ENCODE measurements around the gene RIN1.
A peak's percentile ranks its signal among the peaks of the same experiment; 100 is the strongest.
"Not testable (repeated sequence)": the region's sequence is repeated elsewhere in the genome, so short reads cannot be mapped to it uniquely, and the experiment has no call there.

The RIN1 gene

GRCh38 chr11:66326261-66327111, 9.7 kb downstream of the RIN1 start:
- no peak for DNase-seq
- H3K4me3 ChIP-seq (ENCODE audit: insufficient read depth, low read depth, low read length, poor library complexity, severe bottlenecking) = no peak overlapping the region
- peaks cover 27% of the 10 kb centered on the region for H3K4me1 ChIP-seq (ENCODE audit: control insufficient read depth, insufficient read depth, low read length, poor library complexity, severe bottlenecking)
- no peaks in the 10 kb centered on the region for H3K36me3 ChIP-seq (ENCODE audit: control insufficient read depth, insufficient read depth, low read length)
- H3K27ac ChIP-seq (ENCODE audit: insufficient read depth, low read length, poor library complexity, severe bottlenecking) = peak overlapping the region; percentile 24
- H3K9me3 ChIP-seq (ENCODE audit: control insufficient read depth, low read length) = no peaks in the 10 kb centered on the region
- no peaks in the 10 kb centered on the region for H3K27me3 ChIP-seq (replicated peaks; ENCODE audit: control insufficient read depth, insufficient read depth, low read length, poor library complexity, severe bottlenecking)

- H3K4me1 ChIP-seq (ENCODE audit: control insufficient read depth, insufficient read depth, low read length, poor library complexity, severe bottlenecking) = peaks cover 27% of the 10 kb centered on the region
- H3K27me3 ChIP-seq (replicated peaks; ENCODE audit: control insufficient read depth, insufficient read depth, low read length, poor library complexity, severe bottlenecking) = no peaks in the 10 kb centered on the region
- H3K9me3 ChIP-seq (ENCODE audit: control insufficient read depth, low read length) = no peaks in the 10 kb centered on the region
- H3K4me3 ChIP-seq (ENCODE audit: insufficient read depth, low read depth, low read length, poor library complexity, severe bottlenecking) = no peak overlapping the region
- H3K36me3 ChIP-seq (ENCODE audit: control insufficient read depth, insufficient read depth, low read length) = no peaks in the 10 kb centered on the region
- no peak overlapping the region for H3K27ac ChIP-seq (ENCODE audit: insufficient read depth, low read length, poor library complexity, severe bottlenecking)
- no peak for DNase-seq
Measured at GRCh38 chr11:66325263-66325671, 11.0 kb downstream of the RIN1 start.

- Histone ChIP-seq H3K4me3 (ENCODE audit: insufficient read depth, low read depth, low read length, poor library complexity, severe bottlenecking) (no peak overlapping the region), H3K27me3 (replicated peaks; ENCODE audit: control insufficient read depth, insufficient read depth, low read length, poor library complexity, severe bottlenecking) (no peaks in the 10 kb centered on the region), H3K9me3 (ENCODE audit: control insufficient read depth, low read length) (no peaks in the 10 kb centered on the region), H3K27ac (ENCODE audit: insufficient read depth, low read length, poor library complexity, severe bottlenecking) (no peak overlapping the region), H3K36me3 (ENCODE audit: control insufficient read depth, insufficient read depth, low read length) (no peaks in the 10 kb centered on the region), H3K4me1 (ENCODE audit: control insufficient read depth, insufficient read depth, low read length, poor library complexity, severe bottlenecking) (peaks cover 27% of the 10 kb centered on the region)
- DNase-seq = no peak
Measured at GRCh38 chr11:66324664-66325063, 11.6 kb downstream of the RIN1 start.

GRCh38 chr11:66323684-66324083, 12.6 kb downstream of the RIN1 start:
- no peaks in the 10 kb centered on the region for H3K9me3 ChIP-seq (ENCODE audit: control insufficient read depth, low read length)
- DNase-seq = no peak
- H3K4me3 ChIP-seq (ENCODE audit: insufficient read depth, low read depth, low read length, poor library complexity, severe bottlenecking) = no peak overlapping the region
- H3K27ac ChIP-seq (ENCODE audit: insufficient read depth, low read length, poor library complexity, severe bottlenecking) = no peak overlapping the region
- no peaks in the 10 kb centered on the region for H3K27me3 ChIP-seq (replicated peaks; ENCODE audit: control insufficient read depth, insufficient read depth, low read length, poor library complexity, severe bottlenecking)
- no peaks in the 10 kb centered on the region for H3K36me3 ChIP-seq (ENCODE audit: control insufficient read depth, insufficient read depth, low read length)
- peaks cover 30% of the 10 kb centered on the region for H3K4me1 ChIP-seq (ENCODE audit: control insufficient read depth, insufficient read depth, low read length, poor library complexity, severe bottlenecking)

GRCh38 chr11:66322732-66323427, 13.4 kb downstream of the RIN1 start:
- no peaks in the 10 kb centered on the region for H3K36me3 ChIP-seq (ENCODE audit: control insufficient read depth, insufficient read depth, low read length)
- H3K9me3 ChIP-seq (ENCODE audit: control insufficient read depth, low read length) = no peaks in the 10 kb centered on the region
- peaks cover 30% of the 10 kb centered on the region for H3K4me1 ChIP-seq (ENCODE audit: control insufficient read depth, insufficient read depth, low read length, poor library complexity, severe bottlenecking)
- H3K27ac ChIP-seq (ENCODE audit: insufficient read depth, low read length, poor library complexity, severe bottlenecking) = no peak overlapping the region
- DNase-seq = no peak
- H3K4me3 ChIP-seq (ENCODE audit: insufficient read depth, low read depth, low read length, poor library complexity, severe bottlenecking) = no peak overlapping the region
- H3K27me3 ChIP-seq (replicated peaks; ENCODE audit: control insufficient read depth, insufficient read depth, low read length, poor library complexity, severe bottlenecking) = no peaks in the 10 kb centered on the region

GRCh38 chr11:66321606-66322005, 14.6 kb downstream of the RIN1 start:
- no peak for DNase-seq
- Histone ChIP-seq H3K27me3 (replicated peaks; ENCODE audit: control insufficient read depth, insufficient read depth, low read length, poor library complexity, severe bottlenecking) (no peaks in the 10 kb centered on the region), H3K27ac (ENCODE audit: insufficient read depth, low read length, poor library complexity, severe bottlenecking) (no peak overlapping the region), H3K4me1 (ENCODE audit: control insufficient read depth, insufficient read depth, low read length, poor library complexity, severe bottlenecking) (peaks cover 27% of the 10 kb centered on the region), H3K36me3 (ENCODE audit: control insufficient read depth, insufficient read depth, low read length) (no peaks in the 10 kb centered on the region), H3K4me3 (ENCODE audit: insufficient read depth, low read depth, low read length, poor library complexity, severe bottlenecking) (no peak overlapping the region), H3K9me3 (ENCODE audit: control insufficient read depth, low read length) (no peaks in the 10 kb centered on the region)

GRCh38 chr11:66320748-66321147, 15.5 kb downstream of the RIN1 start:
- not testable (repeated sequence) for H3K27ac ChIP-seq (ENCODE audit: insufficient read depth, low read length, poor library complexity, severe bottlenecking); H3K4me3 ChIP-seq (ENCODE audit: insufficient read depth, low read depth, low read length, poor library complexity, severe bottlenecking); H3K9me3 ChIP-seq (ENCODE audit: control insufficient read depth, low read length); H3K36me3 ChIP-seq (ENCODE audit: control insufficient read depth, insufficient read depth, low read length); H3K27me3 ChIP-seq (replicated peaks; ENCODE audit: control insufficient read depth, insufficient read depth, low read length, poor library complexity, severe bottlenecking); DNase-seq
- peaks cover 20% of the 10 kb centered on the region for H3K4me1 ChIP-seq (ENCODE audit: control insufficient read depth, insufficient read depth, low read length, poor library complexity, severe bottlenecking)

- H3K36me3 ChIP-seq (ENCODE audit: control insufficient read depth, insufficient read depth, low read length); H3K9me3 ChIP-seq (ENCODE audit: control insufficient read depth, low read length); H3K4me3 ChIP-seq (ENCODE audit: insufficient read depth, low read depth, low read length, poor library complexity, severe bottlenecking); DNase-seq; H3K27ac ChIP-seq (ENCODE audit: insufficient read depth, low read length, poor library complexity, severe bottlenecking); H3K27me3 ChIP-seq (replicated peaks; ENCODE audit: control insufficient read depth, insufficient read depth, low read length, poor library complexity, severe bottlenecking): not testable (repeated sequence)
- H3K4me1 ChIP-seq (ENCODE audit: control insufficient read depth, insufficient read depth, low read length, poor library complexity, severe bottlenecking) = peaks cover 20% of the 10 kb centered on the region
Measured at GRCh38 chr11:66320289-66320688, 15.9 kb downstream of the RIN1 start.

GRCh38 chr11:66318600-66318970, 17.6 kb downstream of the RIN1 start:
- Histone ChIP-seq H3K36me3 (ENCODE audit: control insufficient read depth, insufficient read depth, low read length) (no peaks in the 10 kb centered on the region), H3K27me3 (replicated peaks; ENCODE audit: control insufficient read depth, insufficient read depth, low read length, poor library complexity, severe bottlenecking) (no peaks in the 10 kb centered on the region), H3K9me3 (ENCODE audit: control insufficient read depth, low read length) (no peaks in the 10 kb centered on the region), H3K27ac (ENCODE audit: insufficient read depth, low read length, poor library complexity, severe bottlenecking) (peak overlapping the region; percentile 67), H3K4me1 (ENCODE audit: control insufficient read depth, insufficient read depth, low read length, poor library complexity, severe bottlenecking) (peaks cover 20% of the 10 kb centered on the region), H3K4me3 (ENCODE audit: insufficient read depth, low read depth, low read length, poor library complexity, severe bottlenecking) (no peak overlapping the region)
- DNase-seq = no peak

Measured in effector memory CD4-positive, alpha-beta T cell (primary cell).